ENCODE measurements around the gene PIEZO2. TPM values are rescaled to one million over a fixed set of nuclear protein-coding genes. Genes with fewer than 3 reads are reported as not detected.
"Not testable (repeated sequence)": the region's sequence is repeated elsewhere in the genome, so short reads cannot be mapped to it uniquely, and the experiment has no call there.

The PIEZO2 gene
- total RNA-seq, 1 experiment from 2014 or later, result 3.0 TPM

DNA sequence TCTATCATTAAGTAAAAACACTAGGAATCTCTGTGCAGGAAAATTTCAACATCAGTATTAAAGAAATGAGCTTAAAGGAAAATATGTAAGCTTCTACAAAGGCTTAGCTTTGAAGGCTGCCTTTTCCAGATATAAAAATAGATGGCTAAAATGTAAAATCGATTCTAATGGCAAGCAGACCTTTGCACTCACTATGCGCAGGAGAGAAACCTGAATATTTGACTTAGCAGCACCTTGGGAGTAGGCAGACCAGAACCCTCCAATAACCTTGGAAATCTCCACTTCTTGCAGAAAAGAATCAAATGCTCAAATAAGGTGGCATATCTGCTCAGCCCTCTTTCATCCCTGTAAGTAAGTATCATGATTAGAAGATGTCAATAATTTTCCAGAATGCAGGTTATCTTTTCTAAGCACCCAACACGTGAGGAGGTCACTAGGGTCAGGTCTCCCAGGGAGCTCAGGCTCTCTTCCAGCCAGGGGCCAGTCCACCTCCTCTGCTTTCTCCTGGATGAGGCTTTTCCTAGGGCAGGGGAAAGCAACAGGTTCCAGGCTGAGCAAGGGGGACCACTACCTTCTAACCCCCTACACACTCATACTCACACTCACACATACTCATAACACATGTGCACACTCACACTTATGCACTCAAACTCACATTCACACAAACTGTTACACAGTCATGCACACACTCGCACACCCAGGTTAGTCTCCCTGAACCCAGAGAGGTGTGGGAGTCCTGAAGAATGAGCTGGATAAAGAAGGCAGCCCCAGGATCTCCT is 3.8 kb downstream of the PIEZO2 start:
- Histone ChIP-seq H3K36me3 (replicated peaks; ENCODE audit: control insufficient read depth, insufficient read depth, low read length) (no peaks in the 10 kb centered on the region), H3K27me3 (ENCODE audit: control insufficient read depth, insufficient read depth, low read length) (peaks cover 40% of the 10 kb centered on the region), H3K4me3 (ENCODE audit: insufficient read depth, low read depth, low read length) (no peak overlapping the region)
- DNase-seq, result no peak

DNA sequence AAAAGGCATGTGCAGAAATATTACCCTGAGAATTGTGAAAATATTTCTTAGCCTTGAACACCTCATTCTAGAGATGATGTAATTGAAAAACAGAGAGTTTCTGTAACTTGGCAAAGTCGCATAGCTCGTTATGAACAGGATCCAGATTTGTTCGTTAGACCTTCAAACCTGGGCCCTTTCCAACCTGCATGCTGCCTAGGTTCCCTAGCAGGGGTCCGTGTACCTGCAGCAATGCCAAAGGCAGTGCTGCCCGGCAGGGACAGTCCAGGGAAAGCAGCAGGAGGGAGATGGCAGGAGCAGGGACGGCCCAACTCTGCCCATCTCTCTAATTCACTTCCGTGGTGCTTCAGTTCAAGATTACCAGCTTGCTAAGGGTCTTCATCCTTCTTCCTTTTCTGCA is 12.0 kb downstream of the PIEZO2 start:
- Histone ChIP-seq H3K36me3 (replicated peaks; ENCODE audit: control insufficient read depth, insufficient read depth, low read length) (no peaks in the 10 kb centered on the region), H3K4me3 (ENCODE audit: insufficient read depth, low read depth, low read length) (no peak overlapping the region), H3K27me3 (ENCODE audit: control insufficient read depth, insufficient read depth, low read length) (no peaks in the 10 kb centered on the region)
- DNase-seq, result no peak

DNA sequence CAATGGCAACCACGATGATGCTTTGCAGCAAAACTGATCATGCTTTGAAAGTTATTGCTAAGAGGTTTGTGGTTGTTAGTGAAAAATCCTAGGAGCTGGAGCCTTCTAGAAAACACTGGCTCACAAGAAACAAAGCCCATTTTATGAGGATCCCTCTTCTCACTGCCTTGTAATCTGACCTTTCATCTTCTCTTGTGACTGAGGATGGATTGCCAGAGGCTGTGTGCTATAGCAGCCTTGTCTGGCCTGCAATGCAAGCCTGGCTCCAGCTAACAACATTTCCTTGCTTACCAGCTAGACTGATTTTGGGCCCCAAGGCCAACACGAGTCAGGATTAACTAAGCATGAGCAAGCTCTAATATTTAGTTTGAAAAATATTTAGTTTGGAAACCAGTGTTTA is 13.1 kb downstream of the PIEZO2 start:
- Histone ChIP-seq H3K36me3 (replicated peaks; ENCODE audit: control insufficient read depth, insufficient read depth, low read length) (no peaks in the 10 kb centered on the region), H3K4me3 (ENCODE audit: insufficient read depth, low read depth, low read length) (no peak overlapping the region), H3K27me3 (ENCODE audit: control insufficient read depth, insufficient read depth, low read length) (no peaks in the 10 kb centered on the region)
- no peak for DNase-seq

DNA sequence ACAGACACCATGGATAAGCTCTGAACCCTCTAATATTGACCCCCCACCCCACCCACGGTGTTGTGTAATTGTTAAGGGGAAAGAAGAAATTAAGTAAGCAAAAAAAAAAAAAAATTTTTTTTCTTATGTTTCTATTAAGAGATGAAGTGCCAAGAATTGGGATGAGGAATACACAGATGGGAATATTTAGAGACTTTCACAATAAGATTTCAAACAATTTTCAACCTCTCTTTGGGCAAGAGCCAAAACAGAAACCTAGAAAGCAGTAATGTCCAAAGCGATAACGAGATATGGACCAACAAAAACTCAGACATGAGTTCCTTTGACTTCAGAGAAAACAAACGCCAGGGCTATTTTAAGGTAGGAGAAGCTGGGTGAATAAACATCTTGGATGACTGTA is 14.4 kb downstream of the PIEZO2 start:
- Histone ChIP-seq H3K36me3 (replicated peaks; ENCODE audit: control insufficient read depth, insufficient read depth, low read length) (no peaks in the 10 kb centered on the region), H3K27me3 (ENCODE audit: control insufficient read depth, insufficient read depth, low read length) (no peaks in the 10 kb centered on the region), H3K4me3 (ENCODE audit: insufficient read depth, low read depth, low read length) (no peak overlapping the region)
- no peak for DNase-seq

DNA sequence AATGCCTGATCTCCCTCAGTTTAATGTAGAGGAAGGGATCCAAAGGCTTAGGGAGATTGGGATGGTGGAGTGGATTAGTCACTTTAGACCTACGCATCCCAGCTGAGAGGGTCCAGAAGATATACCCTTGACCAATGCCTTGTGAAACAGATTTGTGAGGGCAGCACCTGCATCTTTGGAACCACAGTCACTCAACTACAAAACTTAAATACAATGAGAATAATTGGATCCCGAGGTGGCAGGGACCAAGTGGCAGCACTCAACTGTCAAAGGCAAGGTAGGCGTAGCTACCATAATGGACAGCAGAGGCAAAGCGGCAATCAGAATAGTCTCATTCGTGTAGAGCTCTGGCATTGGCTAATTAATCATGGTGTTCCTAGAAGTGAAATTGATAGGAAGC is 20.3 kb downstream of the PIEZO2 start:
- not testable (repeated sequence) for DNase-seq; H3K36me3 ChIP-seq (replicated peaks; ENCODE audit: control insufficient read depth, insufficient read depth, low read length); H3K27me3 ChIP-seq (ENCODE audit: control insufficient read depth, insufficient read depth, low read length); H3K4me3 ChIP-seq (ENCODE audit: insufficient read depth, low read depth, low read length)

DNA sequence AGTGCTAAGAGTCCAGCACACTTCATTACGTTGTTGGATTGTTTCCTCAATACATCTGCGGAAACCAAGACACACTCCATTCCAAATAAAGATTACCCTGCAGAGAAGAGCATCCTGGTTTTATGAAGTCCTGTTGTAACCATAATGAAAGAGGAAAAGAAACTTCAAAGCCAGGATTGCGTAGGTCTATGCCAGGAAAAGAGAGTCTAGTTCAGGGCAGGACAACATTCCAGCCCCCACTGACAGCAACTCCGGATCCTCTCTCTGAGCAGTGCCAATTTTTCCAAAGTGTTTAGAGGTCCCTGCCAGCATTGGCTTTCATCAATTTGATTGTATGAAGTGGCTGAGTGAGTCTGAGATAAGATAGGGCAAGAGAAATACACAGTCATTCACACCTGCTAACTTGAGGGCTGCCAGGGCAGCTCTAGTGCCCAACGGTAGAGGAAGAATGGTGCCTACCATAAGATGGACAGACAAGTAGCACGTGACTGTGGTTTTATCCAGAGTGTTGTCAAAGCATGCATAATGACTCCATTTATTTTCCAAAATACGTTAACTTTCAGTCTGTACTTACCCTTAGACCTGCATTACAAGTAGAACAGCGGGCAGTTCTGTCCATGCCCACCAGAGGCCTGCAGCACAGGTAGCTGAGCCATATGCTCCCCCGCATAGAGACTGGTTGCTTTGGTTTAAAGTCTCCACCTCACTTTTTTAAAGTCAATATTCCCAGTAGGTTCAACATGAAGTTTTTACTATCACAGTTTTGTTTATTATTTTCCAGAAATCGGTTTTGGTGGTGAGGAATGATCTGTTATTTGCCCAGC is 23.7 kb downstream of the PIEZO2 start:
- Histone ChIP-seq H3K27me3 (ENCODE audit: control insufficient read depth, insufficient read depth, low read length) (no peaks in the 10 kb centered on the region), H3K4me3 (ENCODE audit: insufficient read depth, low read depth, low read length) (no peak overlapping the region), H3K36me3 (replicated peaks; ENCODE audit: control insufficient read depth, insufficient read depth, low read length) (no peaks in the 10 kb centered on the region)
- no peak for DNase-seq

DNA sequence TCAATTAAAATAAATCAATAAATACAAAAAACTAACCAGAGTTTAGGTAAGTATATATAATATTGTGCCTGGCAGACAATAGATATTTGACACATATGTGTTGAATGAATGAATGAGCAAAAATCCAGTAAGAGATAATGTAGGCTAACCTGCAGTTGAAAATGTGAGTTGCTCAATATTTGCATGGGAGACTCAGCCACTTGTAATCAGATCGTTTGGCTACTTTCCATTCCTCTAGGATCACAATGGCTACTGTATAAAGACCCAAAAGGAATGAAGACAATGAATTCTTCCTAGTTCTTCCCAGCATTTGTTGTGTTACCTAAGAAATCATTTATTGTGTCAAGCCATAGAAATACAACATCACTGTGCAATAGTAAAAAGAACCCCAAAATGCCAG is 25.3 kb downstream of the PIEZO2 start:
- H3K4me3 ChIP-seq (ENCODE audit: insufficient read depth, low read depth, low read length), result no peak overlapping the region
- H3K27me3 ChIP-seq (ENCODE audit: control insufficient read depth, insufficient read depth, low read length), result no peaks in the 10 kb centered on the region
- H3K36me3 ChIP-seq (replicated peaks; ENCODE audit: control insufficient read depth, insufficient read depth, low read length), result no peaks in the 10 kb centered on the region
- DNase-seq, result no peak

DNA sequence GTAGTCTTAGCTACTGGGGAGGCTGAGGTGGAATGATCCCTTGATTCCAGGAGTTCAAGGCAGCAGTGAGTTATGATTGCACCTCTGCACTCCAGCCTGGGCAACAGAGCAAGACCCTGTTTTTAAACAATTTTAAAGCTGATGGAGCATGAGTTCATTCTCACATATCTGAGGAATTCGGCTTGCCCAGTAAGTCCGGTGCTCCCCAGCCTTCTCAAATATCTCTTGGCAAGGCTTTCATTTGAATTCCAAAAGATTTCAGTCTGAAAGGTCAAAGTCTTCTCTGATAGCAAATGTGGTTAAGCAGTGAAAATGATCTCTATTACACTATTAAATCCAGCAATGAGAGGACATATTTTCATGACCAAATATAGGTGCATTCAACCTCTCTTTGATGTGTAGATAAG is 27.9 kb downstream of the PIEZO2 start:
- H3K36me3 ChIP-seq (replicated peaks; ENCODE audit: control insufficient read depth, insufficient read depth, low read length), result no peaks in the 10 kb centered on the region
- no peak overlapping the region for H3K4me3 ChIP-seq (ENCODE audit: insufficient read depth, low read depth, low read length)
- no peak for DNase-seq
- no peaks in the 10 kb centered on the region for H3K27me3 ChIP-seq (ENCODE audit: control insufficient read depth, insufficient read depth, low read length)

DNA sequence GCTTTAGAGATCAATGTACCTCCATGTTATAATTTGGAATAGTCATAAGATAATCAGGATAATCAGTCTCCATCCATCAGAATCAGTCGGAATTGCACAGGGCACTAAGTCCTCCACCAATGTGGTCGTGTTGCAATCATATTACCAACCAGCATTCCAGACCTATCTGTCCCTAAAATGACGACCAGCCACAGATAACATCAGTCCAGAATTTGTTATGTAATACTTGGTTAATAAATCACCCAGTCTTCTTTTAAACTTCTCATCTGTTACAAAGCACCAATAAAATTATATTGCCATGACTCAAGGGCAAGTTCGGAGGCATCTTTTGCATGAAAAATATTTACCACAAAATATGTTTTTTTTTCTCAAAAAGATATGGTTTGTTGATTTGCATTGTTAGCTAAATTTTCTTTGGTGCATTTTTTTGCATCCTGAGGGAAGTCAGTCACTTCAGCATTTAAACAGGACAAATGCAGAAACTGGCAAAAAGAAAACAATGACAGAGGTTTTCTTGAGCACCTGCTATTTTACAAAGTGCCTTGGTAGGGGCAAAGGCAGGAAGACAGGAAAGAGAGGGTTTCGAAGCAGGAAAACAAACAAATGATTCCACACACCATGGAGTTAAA is 29.3 kb downstream of the PIEZO2 start:
- DNase-seq, result no peak
- H3K27me3 ChIP-seq (ENCODE audit: control insufficient read depth, insufficient read depth, low read length), result no peaks in the 10 kb centered on the region
- H3K4me3 ChIP-seq (ENCODE audit: insufficient read depth, low read depth, low read length), result no peak overlapping the region
- no peaks in the 10 kb centered on the region for H3K36me3 ChIP-seq (replicated peaks; ENCODE audit: control insufficient read depth, insufficient read depth, low read length)

DNA sequence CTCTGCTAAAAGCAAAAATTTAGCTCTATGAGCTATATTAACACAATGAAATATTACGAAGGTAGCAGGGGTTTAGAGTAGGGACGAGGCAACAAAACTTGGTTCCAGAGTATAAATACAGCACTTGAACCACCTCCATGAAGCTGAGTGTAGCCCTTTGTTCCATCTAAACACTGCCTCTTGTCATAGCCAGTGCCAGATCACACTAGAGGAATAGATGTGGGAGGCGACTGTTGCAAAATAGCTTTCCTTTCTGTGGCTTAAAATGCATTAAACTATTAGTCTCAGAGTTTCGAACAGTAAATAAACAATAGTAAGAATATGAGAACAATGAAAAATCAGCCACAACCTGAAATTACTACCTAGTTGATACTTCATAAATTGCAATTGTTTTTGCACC is 29.8 kb downstream of the PIEZO2 start:
- H3K4me3 ChIP-seq (ENCODE audit: insufficient read depth, low read depth, low read length), result no peak overlapping the region
- H3K36me3 ChIP-seq (replicated peaks; ENCODE audit: control insufficient read depth, insufficient read depth, low read length), result no peaks in the 10 kb centered on the region
- no peaks in the 10 kb centered on the region for H3K27me3 ChIP-seq (ENCODE audit: control insufficient read depth, insufficient read depth, low read length)
- no peak for DNase-seq

DNA sequence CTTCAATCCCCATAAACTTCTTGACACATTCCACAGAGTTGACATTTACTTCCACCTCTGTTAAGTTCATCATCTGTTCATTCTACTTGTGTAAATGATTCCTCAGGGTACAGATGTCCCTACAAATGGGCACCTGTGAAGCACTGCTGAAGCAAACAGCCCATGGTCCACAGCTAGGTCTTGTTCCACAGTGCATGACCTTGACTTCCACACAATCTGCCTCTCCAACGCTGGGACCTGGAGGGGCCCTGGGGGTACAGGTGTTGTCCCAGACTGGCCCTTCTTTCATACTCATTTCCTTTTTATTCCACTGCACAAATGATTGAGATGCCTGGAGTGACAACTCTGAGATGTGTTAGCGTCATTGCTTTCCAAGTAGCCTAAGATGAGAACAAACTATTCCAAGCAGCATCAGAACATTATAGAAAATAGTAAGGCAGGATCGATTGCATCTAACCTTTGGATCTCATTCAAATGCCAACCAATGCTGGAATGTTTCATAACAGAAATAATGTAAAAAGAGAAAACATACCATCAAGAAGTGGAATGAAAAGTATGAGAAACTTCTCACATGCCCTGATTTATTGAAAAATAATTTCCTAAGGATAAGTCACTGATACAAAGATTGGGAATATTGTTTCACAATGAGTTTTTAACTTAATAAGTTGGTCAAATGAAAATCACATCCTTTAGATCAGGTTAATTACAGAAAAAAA is 31.2 kb downstream of the PIEZO2 start:
- Histone ChIP-seq H3K4me3 (ENCODE audit: insufficient read depth, low read depth, low read length) (no peak overlapping the region), H3K36me3 (replicated peaks; ENCODE audit: control insufficient read depth, insufficient read depth, low read length) (no peaks in the 10 kb centered on the region), H3K27me3 (ENCODE audit: control insufficient read depth, insufficient read depth, low read length) (no peaks in the 10 kb centered on the region)
- no peak for DNase-seq

DNA sequence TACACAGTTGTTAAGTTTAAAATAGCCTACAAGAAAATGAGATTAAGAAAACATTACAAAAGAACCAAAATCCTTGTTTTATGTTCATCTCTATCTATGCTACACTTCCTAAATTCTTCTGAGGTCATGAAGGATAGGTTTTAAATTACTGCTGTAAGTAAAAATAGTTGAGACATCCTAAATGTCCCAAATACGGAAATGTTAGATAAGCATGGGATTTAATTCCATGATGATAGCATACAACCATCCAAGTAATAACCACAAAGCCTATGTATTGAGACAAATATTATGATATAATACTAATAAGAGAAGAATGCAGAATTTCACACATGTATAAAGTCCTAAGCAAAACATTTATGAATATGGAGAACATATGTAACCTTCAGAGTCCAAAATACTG is 34.1 kb downstream of the PIEZO2 start:
- no peak overlapping the region for H3K4me3 ChIP-seq (ENCODE audit: insufficient read depth, low read depth, low read length)
- H3K27me3 ChIP-seq (ENCODE audit: control insufficient read depth, insufficient read depth, low read length), result no peaks in the 10 kb centered on the region
- H3K36me3 ChIP-seq (replicated peaks; ENCODE audit: control insufficient read depth, insufficient read depth, low read length), result no peaks in the 10 kb centered on the region
- DNase-seq, result no peak

DNA sequence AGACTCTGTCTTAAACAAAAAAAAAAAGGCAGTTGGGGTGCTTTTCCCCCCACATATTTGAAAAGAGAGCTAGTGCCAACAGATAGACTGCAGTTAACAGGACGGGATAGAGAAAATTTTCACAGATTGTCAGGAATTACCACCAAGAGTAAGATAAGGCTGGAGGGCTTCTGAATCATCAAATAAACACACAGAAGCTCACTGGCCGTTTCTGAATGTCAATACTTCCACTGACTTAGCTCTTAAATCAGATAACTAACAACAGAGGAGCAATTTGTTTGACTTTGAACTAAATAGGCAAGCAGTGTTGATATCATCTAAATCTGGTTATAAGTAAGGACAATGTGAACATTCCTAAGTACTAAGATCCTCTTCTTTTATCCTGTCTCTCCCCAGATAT is 34.7 kb downstream of the PIEZO2 start:
- Histone ChIP-seq H3K27me3 (ENCODE audit: control insufficient read depth, insufficient read depth, low read length) (no peaks in the 10 kb centered on the region), H3K36me3 (replicated peaks; ENCODE audit: control insufficient read depth, insufficient read depth, low read length) (no peaks in the 10 kb centered on the region), H3K4me3 (ENCODE audit: insufficient read depth, low read depth, low read length) (no peak overlapping the region)
- DNase-seq, result no peak

DNA sequence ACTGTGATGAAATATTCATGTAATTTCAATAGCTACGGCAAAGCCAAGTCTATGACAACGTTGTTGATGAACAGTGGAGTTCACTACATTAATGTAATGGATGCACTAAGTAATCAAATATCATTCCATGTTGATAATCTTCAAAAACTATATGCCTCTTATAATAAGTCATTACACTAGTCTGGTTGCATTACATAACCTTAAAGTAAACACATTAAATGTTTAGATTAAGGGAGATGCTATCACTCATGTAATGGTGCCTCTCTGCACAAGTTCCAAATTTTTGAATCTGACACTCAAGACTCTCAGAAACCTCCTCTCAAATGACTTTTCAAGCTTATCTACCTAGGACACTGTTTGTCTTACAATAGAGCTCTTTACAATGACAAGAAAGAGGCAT is 35.4 kb downstream of the PIEZO2 start:
- no peak for DNase-seq
- H3K27me3 ChIP-seq (ENCODE audit: control insufficient read depth, insufficient read depth, low read length), result no peaks in the 10 kb centered on the region
- H3K4me3 ChIP-seq (ENCODE audit: insufficient read depth, low read depth, low read length), result no peak overlapping the region
- no peaks in the 10 kb centered on the region for H3K36me3 ChIP-seq (replicated peaks; ENCODE audit: control insufficient read depth, insufficient read depth, low read length)

Data from H7 (cell line).